Measurements from ENCODE around the gene HIBCH.
A peak's percentile ranks its signal among the peaks of the same experiment; 100 is the strongest.

Gene HIBCH

DNA sequence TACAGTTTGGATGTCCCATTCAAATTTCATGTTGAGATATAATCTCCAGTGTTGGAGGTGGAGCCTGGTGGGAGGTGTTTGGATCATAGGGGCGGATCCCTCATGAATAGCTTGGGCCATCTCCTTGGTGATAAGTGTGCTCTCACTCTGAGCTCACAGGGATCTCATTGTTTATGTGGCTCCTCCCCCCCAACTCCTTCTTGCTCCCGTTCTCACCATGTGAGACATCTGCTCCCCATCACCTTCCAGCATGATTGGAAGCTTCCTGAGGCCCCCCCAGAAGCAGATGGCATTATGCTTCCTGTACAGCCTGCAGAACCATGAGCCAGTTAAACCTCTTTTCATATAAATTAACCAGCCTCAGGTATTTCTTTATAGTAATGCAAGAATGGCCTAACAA is 20.7 kb upstream of the HIBCH start:
- Histone ChIP-seq H3K27me3 (ENCODE audit: control insufficient read depth in 3 of 3, insufficient read depth in 3 of 3, low read depth in 1 of 3, low read length in 3 of 3) (peaks cover 0 to 4% (median 2%) of the 10 kb centered on the region in 3 experiments), H2BK120ac (ENCODE audit: low read depth, low read length) (no peak overlapping the region), H2AFZ (ENCODE audit: low read length) (no peak overlapping the region), H3K18ac (ENCODE audit: low read length) (no peak overlapping the region), H3K4me3 (ENCODE audit: low read length in 2 of 2) (no peak overlapping the region), H4K91ac (ENCODE audit: low read depth, low read length, poor library complexity) (no peak overlapping the region), H3K14ac (ENCODE audit: low read length) (no peak overlapping the region), H2BK12ac (ENCODE audit: low read length) (no peak overlapping the region), H3K23ac (ENCODE audit: low read depth, low read length, poor library complexity) (no peak overlapping the region), H2AK5ac (ENCODE audit: low read depth, low read length) (no peak overlapping the region), H2BK15ac (ENCODE audit: low read length) (no peak overlapping the region), H3K9me3 (replicated peaks in 1 of 2; ENCODE audit: control insufficient read depth in 2 of 2, insufficient read depth in 1 of 2, low read depth in 1 of 2, low read length in 2 of 2) (no peaks in the 10 kb centered on the region), H3K27ac (replicated peaks; ENCODE audit: low read length) (no peak overlapping the region), H3K36me3 (replicated peaks in 1 of 2; ENCODE audit: control insufficient read depth in 2 of 2, insufficient read depth in 2 of 2, low read length in 2 of 2) (no peaks in the 10 kb centered on the region), H3K9ac (ENCODE audit: low read depth, low read length, poor library complexity) (no peak overlapping the region), H3K79me1 (ENCODE audit: low read depth, low read length) (no peaks in the 10 kb centered on the region), H2BK5ac (ENCODE audit: low read length) (no peak overlapping the region), H4K8ac (ENCODE audit: low read depth, low read length) (no peak overlapping the region), H3K4ac (ENCODE audit: low read length) (no peak overlapping the region), H3K4me1 (ENCODE audit: control insufficient read depth in 2 of 2, insufficient read depth in 1 of 2, low read depth in 1 of 2, low read length in 2 of 2) (peaks cover 4 to 7% of the 10 kb centered on the region in 2 donors), H3K4me2 (ENCODE audit: insufficient read depth, low read length, poor library complexity, severe bottlenecking) (no peak overlapping the region)
- WGBS, 2 donors (ENCODE audit: extremely low coverage in 2 of 2, insufficient read length in 2 of 2, insufficient replicate concordance in 1 of 2): no CpG with 5 or more reads among the region's 2 CpGs
- DNase-seq (ENCODE audit: low spot score): peak; percentile 24

DNA sequence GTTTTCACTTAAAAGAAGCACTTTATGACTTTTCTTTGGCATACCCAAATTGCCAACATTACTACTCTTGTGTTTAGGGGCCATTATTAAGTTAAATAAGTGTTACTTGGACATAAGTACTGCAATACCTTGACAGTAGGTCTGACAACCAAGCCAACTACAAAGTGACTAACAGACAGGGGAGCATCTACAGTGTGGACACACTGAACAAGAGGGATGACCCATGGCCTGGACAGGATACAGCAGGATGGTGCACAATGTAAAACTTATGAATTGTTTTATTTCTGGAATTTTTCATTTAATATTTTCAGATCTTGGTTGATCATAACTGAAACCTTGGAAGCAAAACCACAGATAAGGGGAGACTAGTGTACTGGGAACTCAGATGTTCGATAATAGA is 19.8 kb upstream of the HIBCH start:
- Histone ChIP-seq H3K27ac (replicated peaks; ENCODE audit: low read length) (no peak overlapping the region), H2BK15ac (ENCODE audit: low read length) (no peak overlapping the region), H3K27me3 (ENCODE audit: control insufficient read depth in 3 of 3, insufficient read depth in 3 of 3, low read depth in 1 of 3, low read length in 3 of 3) (peaks cover 0 to 4% (median 2%) of the 10 kb centered on the region in 3 experiments), H3K79me1 (ENCODE audit: low read depth, low read length) (no peaks in the 10 kb centered on the region), H2BK12ac (ENCODE audit: low read length) (no peak overlapping the region), H4K8ac (ENCODE audit: low read depth, low read length) (no peak overlapping the region), H2BK5ac (ENCODE audit: low read length) (no peak overlapping the region), H3K4me2 (ENCODE audit: insufficient read depth, low read length, poor library complexity, severe bottlenecking) (no peak overlapping the region), H3K4me1 (ENCODE audit: control insufficient read depth in 2 of 2, insufficient read depth in 1 of 2, low read depth in 1 of 2, low read length in 2 of 2) (peaks cover 4 to 6% of the 10 kb centered on the region in 2 donors), H3K4me3 (ENCODE audit: low read length in 2 of 2) (no peak overlapping the region), H2BK120ac (ENCODE audit: low read depth, low read length) (no peak overlapping the region), H3K4ac (ENCODE audit: low read length) (no peak overlapping the region), H3K9me3 (replicated peaks in 1 of 2; ENCODE audit: control insufficient read depth in 2 of 2, insufficient read depth in 1 of 2, low read depth in 1 of 2, low read length in 2 of 2) (no peaks in the 10 kb centered on the region), H3K36me3 (replicated peaks in 1 of 2; ENCODE audit: control insufficient read depth in 2 of 2, insufficient read depth in 2 of 2, low read length in 2 of 2) (no peaks in the 10 kb centered on the region), H3K23ac (ENCODE audit: low read depth, low read length, poor library complexity) (no peak overlapping the region), H3K18ac (ENCODE audit: low read length) (no peak overlapping the region), H3K9ac (ENCODE audit: low read depth, low read length, poor library complexity) (no peak overlapping the region), H2AK5ac (ENCODE audit: low read depth, low read length) (no peak overlapping the region), H4K91ac (ENCODE audit: low read depth, low read length, poor library complexity) (no peak overlapping the region), H3K14ac (ENCODE audit: low read length) (no peak overlapping the region), H2AFZ (ENCODE audit: low read length) (no peak overlapping the region)
- DNase-seq (ENCODE audit: low spot score): no peak
- WGBS, 2 donors (ENCODE audit: extremely low coverage in 2 of 2, insufficient read length in 2 of 2, insufficient replicate concordance in 1 of 2): no CpG with 5 or more reads among the region's 1 CpG

- H3K36me3 ChIP-seq (replicated peaks in 1 of 2; ENCODE audit: control insufficient read depth in 2 of 2, insufficient read depth in 2 of 2, low read length in 2 of 2): no peaks in the 10 kb centered on the region
- DNase-seq (ENCODE audit: low spot score): no peak
- H3K14ac ChIP-seq (ENCODE audit: low read length): no peak overlapping the region
- H2BK120ac ChIP-seq (ENCODE audit: low read depth, low read length): no peak overlapping the region
- no peak overlapping the region for H2AK5ac ChIP-seq (ENCODE audit: low read depth, low read length)
- H3K4me1 ChIP-seq (ENCODE audit: control insufficient read depth in 2 of 2, insufficient read depth in 1 of 2, low read depth in 1 of 2, low read length in 2 of 2): peaks cover 4 to 5% of the 10 kb centered on the region in 2 donors
- no peak overlapping the region for H3K4me3 ChIP-seq (ENCODE audit: low read length in 2 of 2)
- no peak overlapping the region for H4K91ac ChIP-seq (ENCODE audit: low read depth, low read length, poor library complexity)
- WGBS, 2 donors (ENCODE audit: extremely low coverage in 2 of 2, insufficient read length in 2 of 2, insufficient replicate concordance in 1 of 2): no CpG with 5 or more reads among the region's 1 CpG
- H3K4ac ChIP-seq (ENCODE audit: low read length): no peak overlapping the region
- H3K79me1 ChIP-seq (ENCODE audit: low read depth, low read length): no peaks in the 10 kb centered on the region
- H2AFZ ChIP-seq (ENCODE audit: low read length): no peak overlapping the region
- no peak overlapping the region for H3K18ac ChIP-seq (ENCODE audit: low read length)
- H2BK15ac ChIP-seq (ENCODE audit: low read length): no peak overlapping the region
- no peak overlapping the region for H2BK5ac ChIP-seq (ENCODE audit: low read length)
- H3K27me3 ChIP-seq (ENCODE audit: control insufficient read depth in 3 of 3, insufficient read depth in 3 of 3, low read depth in 1 of 3, low read length in 3 of 3): peaks cover 0 to 4% (median 2%) of the 10 kb centered on the region in 3 experiments
- H4K8ac ChIP-seq (ENCODE audit: low read depth, low read length): no peak overlapping the region
- no peak overlapping the region for H3K27ac ChIP-seq (replicated peaks; ENCODE audit: low read length)
- no peak overlapping the region for H2BK12ac ChIP-seq (ENCODE audit: low read length)
- no peak overlapping the region for H3K4me2 ChIP-seq (ENCODE audit: insufficient read depth, low read length, poor library complexity, severe bottlenecking)
- H3K9ac ChIP-seq (ENCODE audit: low read depth, low read length, poor library complexity): no peak overlapping the region
- H3K23ac ChIP-seq (ENCODE audit: low read depth, low read length, poor library complexity): no peak overlapping the region
- H3K9me3 ChIP-seq (replicated peaks in 1 of 2; ENCODE audit: control insufficient read depth in 2 of 2, insufficient read depth in 1 of 2, low read depth in 1 of 2, low read length in 2 of 2): no peaks in the 10 kb centered on the region
These were observed 18.8 kb upstream of the HIBCH start for GRCh38 chr2:190338453-190338852.

DNA sequence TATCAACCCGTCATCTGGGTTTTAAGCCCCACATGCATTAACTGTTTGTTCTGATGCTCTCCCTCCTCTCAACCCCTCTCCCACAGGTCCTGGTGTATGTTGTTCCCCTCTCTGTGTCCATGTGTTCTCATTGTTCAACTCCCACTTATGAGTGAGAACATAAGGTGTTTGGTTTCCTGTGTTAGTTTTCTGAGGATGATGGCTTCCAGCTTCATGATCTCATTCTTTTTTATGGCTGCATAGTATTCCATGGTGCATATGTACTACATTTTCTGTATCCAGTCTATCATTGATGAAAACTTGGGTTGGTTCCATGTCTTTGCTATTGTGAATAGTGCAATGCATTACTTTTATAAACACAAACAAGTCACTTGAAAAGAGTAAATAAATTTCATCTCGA is 16.8 kb upstream of the HIBCH start:
- H3K14ac ChIP-seq (ENCODE audit: low read length): no peak overlapping the region
- no peak for DNase-seq (ENCODE audit: low spot score)
- no peak overlapping the region for H3K4me3 ChIP-seq (ENCODE audit: low read length in 2 of 2)
- no peak overlapping the region for H3K18ac ChIP-seq (ENCODE audit: low read length)
- H3K23ac ChIP-seq (ENCODE audit: low read depth, low read length, poor library complexity): no peak overlapping the region
- H2BK15ac ChIP-seq (ENCODE audit: low read length): no peak overlapping the region
- H3K9me3 ChIP-seq (replicated peaks in 1 of 2; ENCODE audit: control insufficient read depth in 2 of 2, insufficient read depth in 1 of 2, low read depth in 1 of 2, low read length in 2 of 2): no peaks in the 10 kb centered on the region
- H3K27ac ChIP-seq (replicated peaks; ENCODE audit: low read length): no peak overlapping the region
- no peak overlapping the region for H2AFZ ChIP-seq (ENCODE audit: low read length)
- H3K27me3 ChIP-seq (ENCODE audit: control insufficient read depth in 3 of 3, insufficient read depth in 3 of 3, low read depth in 1 of 3, low read length in 3 of 3): no peaks in the 10 kb centered on the region
- no peak overlapping the region for H2AK5ac ChIP-seq (ENCODE audit: low read depth, low read length)
- peaks cover 3 to 4% of the 10 kb centered on the region in 2 donors for H3K4me1 ChIP-seq (ENCODE audit: control insufficient read depth in 2 of 2, insufficient read depth in 1 of 2, low read depth in 1 of 2, low read length in 2 of 2)
- H3K9ac ChIP-seq (ENCODE audit: low read depth, low read length, poor library complexity): no peak overlapping the region
- H4K8ac ChIP-seq (ENCODE audit: low read depth, low read length): no peak overlapping the region
- no peak overlapping the region for H2BK120ac ChIP-seq (ENCODE audit: low read depth, low read length)
- no peak overlapping the region for H3K4ac ChIP-seq (ENCODE audit: low read length)
- no peak overlapping the region for H2BK12ac ChIP-seq (ENCODE audit: low read length)
- no peak overlapping the region for H3K4me2 ChIP-seq (ENCODE audit: insufficient read depth, low read length, poor library complexity, severe bottlenecking)
- no peaks in the 10 kb centered on the region for H3K79me1 ChIP-seq (ENCODE audit: low read depth, low read length)
- H4K91ac ChIP-seq (ENCODE audit: low read depth, low read length, poor library complexity): no peak overlapping the region
- 100% methylated on average over 1 of the region's 2 CpGs; no CpG with 5 or more reads in 1 of the 2 donors for WGBS, 2 donors (ENCODE audit: extremely low coverage in 2 of 2, insufficient read length in 2 of 2, insufficient replicate concordance in 1 of 2)
- H2BK5ac ChIP-seq (ENCODE audit: low read length): no peak overlapping the region
- H3K36me3 ChIP-seq (replicated peaks in 1 of 2; ENCODE audit: control insufficient read depth in 2 of 2, insufficient read depth in 2 of 2, low read length in 2 of 2): no peaks in the 10 kb centered on the region

Data from neuronal stem cell (in vitro differentiated cells).